Peyer's patch (tissue), 4 donors: ENCODE results near the gene GPBP1.

ENCODE experiments used
- CTCF ChIP-seq, 6 experiments: fragments of 450-650 bp in 4 of 6; fragments of 200-600 bp in 2 of 6; sonication (generic) in 1 of 6; IDR thresholded peaks; one replicate each; pipeline ENCODE4 v1.5.1; 2017 to 2019; ENCODE audit warnings: antibody characterized with exemption in 6 of 6, mild to moderate bottlenecking in 3 of 6, moderate library complexity in 1 of 6
- POLR2A ChIP-seq, 2 donors: fragments of 450-650 bp; IDR thresholded peaks; one replicate each; pipeline ENCODE4 v1.5.1; 2017; ENCODE audit warnings: antibody characterized with exemption in 2 of 2, mild to moderate bottlenecking in 2 of 2, moderate library complexity in 2 of 2

DNA sequence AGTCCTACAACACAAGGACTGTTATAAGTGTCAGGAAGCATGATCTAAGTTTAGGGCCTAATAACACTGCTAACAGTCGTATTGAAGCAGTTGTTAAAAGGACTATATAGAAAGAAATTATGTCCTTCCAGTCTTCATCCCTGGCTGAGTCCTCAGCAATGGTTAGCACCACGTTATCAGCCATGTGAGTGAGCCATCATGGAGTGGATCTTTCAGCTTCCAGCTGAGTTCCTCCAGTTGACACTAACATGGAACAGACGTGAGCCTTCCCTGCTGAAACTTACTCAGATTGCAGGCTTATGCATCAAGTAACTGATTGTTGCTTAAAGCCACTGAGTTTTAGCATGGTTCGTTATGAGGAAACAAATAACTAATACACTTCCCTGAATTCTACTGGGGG is 21.5 kb upstream of the GPBP1 start:
- no peak for TF ChIP-seq CTCF (IDR thresholded peaks at IDR 0.05)
- no peak for TF ChIP-seq POLR2A (IDR thresholded peaks at IDR 0.05)
